ENCODE results near the gene SDK2.

The SDK2 gene, protein sequence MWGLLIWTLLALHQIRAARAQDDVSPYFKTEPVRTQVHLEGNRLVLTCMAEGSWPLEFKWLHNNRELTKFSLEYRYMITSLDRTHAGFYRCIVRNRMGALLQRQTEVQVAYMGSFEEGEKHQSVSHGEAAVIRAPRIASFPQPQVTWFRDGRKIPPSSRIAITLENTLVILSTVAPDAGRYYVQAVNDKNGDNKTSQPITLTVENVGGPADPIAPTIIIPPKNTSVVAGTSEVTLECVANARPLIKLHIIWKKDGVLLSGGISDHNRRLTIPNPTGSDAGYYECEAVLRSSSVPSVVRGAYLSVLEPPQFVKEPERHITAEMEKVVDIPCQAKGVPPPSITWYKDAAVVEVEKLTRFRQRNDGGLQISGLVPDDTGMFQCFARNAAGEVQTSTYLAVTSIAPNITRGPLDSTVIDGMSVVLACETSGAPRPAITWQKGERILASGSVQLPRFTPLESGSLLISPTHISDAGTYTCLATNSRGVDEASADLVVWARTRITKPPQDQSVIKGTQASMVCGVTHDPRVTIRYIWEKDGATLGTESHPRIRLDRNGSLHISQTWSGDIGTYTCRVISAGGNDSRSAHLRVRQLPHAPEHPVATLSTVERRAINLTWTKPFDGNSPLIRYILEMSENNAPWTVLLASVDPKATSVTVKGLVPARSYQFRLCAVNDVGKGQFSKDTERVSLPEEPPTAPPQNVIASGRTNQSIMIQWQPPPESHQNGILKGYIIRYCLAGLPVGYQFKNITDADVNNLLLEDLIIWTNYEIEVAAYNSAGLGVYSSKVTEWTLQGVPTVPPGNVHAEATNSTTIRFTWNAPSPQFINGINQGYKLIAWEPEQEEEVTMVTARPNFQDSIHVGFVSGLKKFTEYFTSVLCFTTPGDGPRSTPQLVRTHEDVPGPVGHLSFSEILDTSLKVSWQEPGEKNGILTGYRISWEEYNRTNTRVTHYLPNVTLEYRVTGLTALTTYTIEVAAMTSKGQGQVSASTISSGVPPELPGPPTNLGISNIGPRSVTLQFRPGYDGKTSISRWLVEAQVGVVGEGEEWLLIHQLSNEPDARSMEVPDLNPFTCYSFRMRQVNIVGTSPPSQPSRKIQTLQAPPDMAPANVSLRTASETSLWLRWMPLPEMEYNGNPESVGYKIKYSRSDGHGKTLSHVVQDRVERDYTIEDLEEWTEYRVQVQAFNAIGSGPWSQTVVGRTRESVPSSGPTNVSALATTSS (N-terminal part only)

DNA sequence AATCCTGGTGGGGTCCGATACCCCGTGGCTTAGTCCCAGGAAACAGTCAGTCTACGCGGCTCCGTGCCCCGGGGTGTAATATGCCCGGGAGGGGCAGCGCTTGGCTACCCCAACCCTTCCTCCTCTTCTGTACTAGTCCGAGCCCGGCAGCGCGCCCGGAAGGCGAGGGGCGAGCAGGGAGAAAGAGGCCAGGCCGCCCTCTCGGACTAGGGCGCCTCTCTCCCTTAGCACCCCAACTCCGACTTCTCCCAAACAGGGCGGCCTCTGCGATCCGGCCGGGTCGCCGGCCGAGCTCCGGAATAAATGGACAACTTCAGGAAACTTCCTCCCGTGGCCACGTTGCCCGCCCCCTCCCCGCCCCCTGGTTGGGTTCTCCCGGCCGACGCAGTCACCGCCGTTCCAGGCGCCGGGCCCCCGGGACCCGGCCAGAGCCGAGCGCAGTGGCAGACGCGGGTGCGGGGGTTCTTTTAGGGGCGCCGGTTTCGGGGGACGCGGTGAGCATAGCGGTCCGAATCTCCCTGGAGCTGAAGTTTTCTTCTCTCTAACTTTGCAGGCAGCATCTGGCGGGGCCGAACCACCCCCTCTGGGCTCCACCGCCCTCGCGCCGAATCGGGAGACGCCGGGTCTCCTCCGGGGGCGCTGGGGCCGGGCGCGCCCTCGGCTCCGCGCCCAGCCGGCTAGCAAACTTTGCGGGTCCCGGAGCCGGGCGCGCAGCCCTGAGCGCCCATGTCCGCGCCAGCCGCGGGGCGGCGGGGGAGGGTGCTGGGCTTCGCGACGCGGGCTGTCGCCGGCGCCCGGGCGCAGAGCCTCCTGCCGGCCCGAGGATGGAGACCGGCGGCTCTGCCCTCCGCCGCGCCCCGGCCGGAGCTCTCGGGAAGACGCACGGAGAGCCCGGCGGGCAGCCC is at the start of gene SDK2:
Gene SDK2, minus strand, starts transcription at position 301 of the 905 bp plus-strand sequence. CDS start 357 bp downstream, outside the sequence.
- in situ Hi-C loops (cut with MboI; ENCODE audit: low sequenced_read_pairs, unreplicated experiment): no loop called here
- TF ChIP-seq, protein P1, sequence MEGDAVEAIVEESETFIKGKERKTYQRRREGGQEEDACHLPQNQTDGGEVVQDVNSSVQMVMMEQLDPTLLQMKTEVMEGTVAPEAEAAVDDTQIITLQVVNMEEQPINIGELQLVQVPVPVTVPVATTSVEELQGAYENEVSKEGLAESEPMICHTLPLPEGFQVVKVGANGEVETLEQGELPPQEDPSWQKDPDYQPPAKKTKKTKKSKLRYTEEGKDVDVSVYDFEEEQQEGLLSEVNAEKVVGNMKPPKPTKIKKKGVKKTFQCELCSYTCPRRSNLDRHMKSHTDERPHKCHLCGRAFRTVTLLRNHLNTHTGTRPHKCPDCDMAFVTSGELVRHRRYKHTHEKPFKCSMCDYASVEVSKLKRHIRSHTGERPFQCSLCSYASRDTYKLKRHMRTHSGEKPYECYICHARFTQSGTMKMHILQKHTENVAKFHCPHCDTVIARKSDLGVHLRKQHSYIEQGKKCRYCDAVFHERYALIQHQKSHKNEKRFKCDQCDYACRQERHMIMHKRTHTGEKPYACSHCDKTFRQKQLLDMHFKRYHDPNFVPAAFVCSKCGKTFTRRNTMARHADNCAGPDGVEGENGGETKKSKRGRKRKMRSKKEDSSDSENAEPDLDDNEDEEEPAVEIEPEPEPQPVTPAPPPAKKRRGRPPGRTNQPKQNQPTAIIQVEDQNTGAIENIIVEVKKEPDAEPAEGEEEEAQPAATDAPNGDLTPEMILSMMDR (IDR thresholded peaks at IDR 0.05; ENCODE audit: borderline replicate concordance, control extremely low read depth, extremely low read depth, insufficient read depth, missing control alignments): no peak

DNA sequence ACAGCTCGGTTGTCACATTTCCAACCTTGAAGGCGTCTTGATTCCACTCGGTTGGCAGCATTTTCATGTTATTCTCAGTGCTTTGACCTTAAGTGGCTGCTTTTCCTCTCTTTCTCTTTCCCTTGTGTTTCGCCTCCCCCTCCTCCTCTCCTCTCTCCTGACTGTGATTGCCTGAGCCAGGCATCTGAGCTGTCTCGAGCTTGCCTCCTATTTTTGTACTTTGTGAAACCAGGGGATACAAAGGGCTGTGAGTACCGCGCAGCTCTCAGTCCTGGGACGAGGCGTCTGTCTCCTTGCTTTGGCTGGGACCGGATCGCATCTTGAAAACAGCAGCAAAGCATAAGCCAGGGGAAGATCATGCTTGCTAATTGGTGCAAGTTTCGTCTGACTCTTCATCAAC is 48.8 kb upstream of the SDK2 start:
- in situ Hi-C loops (cut with MboI; ENCODE audit: low sequenced_read_pairs, unreplicated experiment): no loop called here
- no peak for DNase-seq (ENCODE audit: low spot score)
- TF ChIP-seq, protein P1 (IDR thresholded peaks at IDR 0.05; ENCODE audit: borderline replicate concordance, control extremely low read depth, extremely low read depth, insufficient read depth, missing control alignments): no peak

More for the DNA sequence above, at the start of gene SDK2:
- no peak for DNase-seq (ENCODE audit: low spot score)

DNA sequence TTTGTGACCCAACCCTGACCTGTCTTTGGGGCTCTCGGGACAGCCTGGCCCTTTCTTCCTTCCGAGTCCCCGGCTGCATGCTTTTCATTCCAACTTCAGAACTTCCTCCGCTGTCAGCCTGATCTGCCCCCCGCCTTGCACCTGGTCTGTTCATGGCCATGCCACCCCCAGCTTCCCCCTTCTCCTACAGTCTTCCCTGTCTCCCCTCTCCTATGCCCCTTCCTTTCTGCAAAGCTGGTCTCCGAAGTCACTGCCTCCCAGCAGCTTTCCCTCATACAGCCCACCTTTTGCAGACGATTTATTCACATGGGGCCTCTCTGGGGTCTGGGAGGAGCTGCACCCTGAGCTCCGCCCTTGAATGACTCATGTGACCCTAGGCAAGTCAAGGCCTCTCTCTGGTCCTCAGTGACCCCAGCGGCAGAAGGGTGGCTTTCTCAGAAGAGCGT is 47.1 kb upstream of the SDK2 start:
- TF ChIP-seq, protein P1 (IDR thresholded peaks at IDR 0.05; ENCODE audit: borderline replicate concordance, control extremely low read depth, extremely low read depth, insufficient read depth, missing control alignments): no peak
- no peak for DNase-seq (ENCODE audit: low spot score)
- in situ Hi-C loops (cut with MboI; ENCODE audit: low sequenced_read_pairs, unreplicated experiment): no loop called here

GRCh38 chr17:73690676-73691075 is 46.4 kb upstream of the SDK2 start:
- TF ChIP-seq, protein P1 (IDR thresholded peaks at IDR 0.05; ENCODE audit: borderline replicate concordance, control extremely low read depth, extremely low read depth, insufficient read depth, missing control alignments): no peak
- no peak for DNase-seq (ENCODE audit: low spot score)
- in situ Hi-C loops (cut with MboI; ENCODE audit: low sequenced_read_pairs, unreplicated experiment): no loop called here

DNA sequence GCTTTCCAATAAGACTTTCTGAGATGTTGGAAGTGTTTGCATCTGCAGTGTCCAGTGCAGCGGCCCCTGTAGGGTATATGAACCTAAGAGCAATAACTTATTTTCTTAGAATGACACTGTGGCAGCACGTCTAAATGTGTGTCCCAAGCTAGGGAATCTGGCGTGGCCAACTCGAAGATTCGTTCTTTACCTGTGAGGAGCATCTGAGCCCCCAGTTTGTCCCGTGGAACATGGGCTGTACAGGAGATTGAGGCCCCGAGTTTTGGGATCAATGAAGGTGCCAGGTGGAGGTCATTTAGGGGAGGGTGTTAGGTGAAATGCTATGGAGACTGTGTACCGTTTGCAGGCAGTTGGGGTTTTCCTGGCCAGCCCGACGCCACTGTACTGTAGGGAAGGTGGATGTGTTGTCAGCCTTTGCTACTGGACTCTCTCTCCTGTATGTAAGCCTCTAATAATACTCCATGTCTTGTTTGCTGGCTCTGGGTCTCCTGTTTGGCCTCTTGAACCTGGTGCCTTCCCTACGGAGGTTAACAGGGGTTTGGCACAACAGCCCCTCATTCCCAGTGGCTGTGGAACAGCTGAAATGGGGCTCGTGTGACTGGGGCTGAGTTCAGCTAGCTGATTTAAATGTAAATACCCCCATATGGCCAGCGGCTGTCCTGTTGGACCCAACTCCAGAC is 45.5 kb upstream of the SDK2 start:
- in situ Hi-C loops (cut with MboI; ENCODE audit: low sequenced_read_pairs, unreplicated experiment): no loop called here
- TF ChIP-seq, protein P1 (IDR thresholded peaks at IDR 0.05; ENCODE audit: borderline replicate concordance, control extremely low read depth, extremely low read depth, insufficient read depth, missing control alignments): no peak
- DNase-seq (ENCODE audit: low spot score): no peak
